GM12801 (cell line): ENCODE measurements around the gene LRRK1.

Experiments used
- TF ChIP-seq, protein P1 (sequence below): IDR thresholded peaks from one replicate; pipeline ENCODE4 v1.5.1; 2011; ENCODE audit warnings: control low read depth; ENCODE audit not compliant: insufficient read length; ENCODE audit errors: extremely low read depth

The LRRK1 gene

DNA sequence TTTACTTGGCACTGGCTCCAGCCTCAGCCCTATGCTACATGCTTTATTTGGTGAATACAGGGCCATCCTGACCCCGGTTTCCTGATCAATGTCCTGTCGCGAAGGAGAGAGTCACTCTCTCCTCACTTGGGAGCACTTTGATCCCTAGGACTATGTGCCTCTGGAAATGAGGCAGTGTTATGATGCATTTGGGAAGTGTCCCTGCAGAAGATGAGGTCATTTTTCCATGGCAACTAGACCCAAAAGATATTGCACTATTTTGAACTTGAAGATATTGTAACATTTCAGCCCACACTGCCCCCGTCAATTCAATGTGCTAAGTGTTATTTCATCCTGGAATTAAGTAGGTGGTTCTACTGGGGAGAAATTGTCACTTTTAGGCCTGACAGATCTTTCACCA is 68.0 kb downstream of the LRRK1 start:
- TF ChIP-seq, protein P1, sequence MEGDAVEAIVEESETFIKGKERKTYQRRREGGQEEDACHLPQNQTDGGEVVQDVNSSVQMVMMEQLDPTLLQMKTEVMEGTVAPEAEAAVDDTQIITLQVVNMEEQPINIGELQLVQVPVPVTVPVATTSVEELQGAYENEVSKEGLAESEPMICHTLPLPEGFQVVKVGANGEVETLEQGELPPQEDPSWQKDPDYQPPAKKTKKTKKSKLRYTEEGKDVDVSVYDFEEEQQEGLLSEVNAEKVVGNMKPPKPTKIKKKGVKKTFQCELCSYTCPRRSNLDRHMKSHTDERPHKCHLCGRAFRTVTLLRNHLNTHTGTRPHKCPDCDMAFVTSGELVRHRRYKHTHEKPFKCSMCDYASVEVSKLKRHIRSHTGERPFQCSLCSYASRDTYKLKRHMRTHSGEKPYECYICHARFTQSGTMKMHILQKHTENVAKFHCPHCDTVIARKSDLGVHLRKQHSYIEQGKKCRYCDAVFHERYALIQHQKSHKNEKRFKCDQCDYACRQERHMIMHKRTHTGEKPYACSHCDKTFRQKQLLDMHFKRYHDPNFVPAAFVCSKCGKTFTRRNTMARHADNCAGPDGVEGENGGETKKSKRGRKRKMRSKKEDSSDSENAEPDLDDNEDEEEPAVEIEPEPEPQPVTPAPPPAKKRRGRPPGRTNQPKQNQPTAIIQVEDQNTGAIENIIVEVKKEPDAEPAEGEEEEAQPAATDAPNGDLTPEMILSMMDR, result no peak

DNA sequence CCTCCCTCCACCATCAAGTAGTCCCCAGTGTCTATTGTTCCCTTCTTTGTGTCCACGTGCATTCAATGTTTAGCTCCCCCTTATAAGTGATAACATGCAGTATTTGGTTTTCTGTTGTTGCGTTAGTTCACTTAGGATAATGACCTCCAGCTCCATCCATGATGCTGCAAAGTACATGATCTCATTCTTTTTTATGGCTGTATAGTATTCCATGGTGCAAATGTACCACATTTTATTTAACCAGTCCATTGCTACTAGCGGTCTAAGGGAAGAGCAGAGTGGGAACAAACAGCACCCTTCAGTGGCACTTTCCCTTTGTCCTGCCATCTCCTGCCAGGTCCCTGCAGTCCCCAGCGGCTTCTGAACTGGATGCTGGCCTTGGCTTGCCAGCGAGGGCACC is 69.1 kb downstream of the LRRK1 start:
- TF ChIP-seq, protein P1, result no peak

DNA sequence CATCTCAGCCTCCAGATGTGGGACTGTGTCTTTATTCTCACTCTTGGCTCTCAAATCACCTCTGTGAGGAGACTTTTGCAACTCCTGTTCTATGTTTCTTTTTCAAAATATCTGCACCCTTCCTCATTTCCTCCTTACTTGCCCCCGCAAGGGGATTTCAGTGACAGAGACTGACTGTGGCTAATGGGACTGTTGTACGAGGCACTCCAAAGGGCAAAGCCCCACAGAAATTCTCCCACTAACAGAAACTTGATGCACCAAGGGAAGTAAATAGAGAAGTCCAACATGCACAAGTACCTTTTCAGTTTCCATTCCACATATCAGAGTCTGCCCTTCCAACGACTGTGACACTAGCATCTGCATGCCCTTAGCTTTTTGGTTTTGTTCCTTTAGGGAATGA is 69.7 kb downstream of the LRRK1 start:
- TF ChIP-seq, protein P1, result no peak

DNA sequence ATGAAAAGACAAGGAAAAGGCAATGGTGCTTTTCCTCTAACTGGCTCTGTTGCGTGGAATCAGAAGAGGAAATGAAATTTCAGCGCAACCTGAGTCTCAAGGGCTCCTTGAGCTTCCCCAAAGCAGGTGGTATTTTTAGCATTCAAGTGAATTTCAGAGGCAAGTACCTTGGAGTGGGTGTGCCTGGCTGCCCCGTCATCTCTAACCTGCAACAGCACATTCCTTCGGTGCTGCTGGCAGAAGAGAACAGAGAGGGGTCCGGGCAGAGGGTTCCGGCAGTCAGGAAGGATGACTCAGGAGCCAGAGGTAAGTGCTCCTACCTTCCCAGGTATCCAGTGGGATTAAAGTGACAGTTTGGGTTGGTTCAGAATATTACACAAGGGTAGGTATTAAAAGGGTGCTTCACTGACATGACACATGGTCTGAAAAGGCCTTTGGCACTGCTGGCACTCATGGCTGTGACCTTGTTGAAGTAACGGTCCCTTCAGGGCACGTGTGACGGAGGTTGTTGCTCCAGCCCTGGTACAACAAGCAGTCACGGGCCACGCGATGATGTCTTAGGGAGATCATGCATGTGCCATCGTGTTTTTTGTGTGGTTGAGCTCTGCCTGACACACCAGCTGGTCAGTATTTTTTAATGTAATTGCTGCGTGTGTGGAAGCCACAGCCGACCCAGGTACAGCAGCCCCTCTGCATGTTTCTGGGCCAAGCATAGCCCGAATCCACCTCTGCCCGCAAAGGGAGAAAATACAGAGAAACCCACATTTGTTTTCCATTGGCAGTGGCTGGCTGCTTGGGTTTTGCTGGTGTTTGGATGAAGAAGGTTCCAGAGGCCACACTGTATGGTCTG is 75.7 kb downstream of the LRRK1 start:
- TF ChIP-seq, protein P1, result no peak

DNA sequence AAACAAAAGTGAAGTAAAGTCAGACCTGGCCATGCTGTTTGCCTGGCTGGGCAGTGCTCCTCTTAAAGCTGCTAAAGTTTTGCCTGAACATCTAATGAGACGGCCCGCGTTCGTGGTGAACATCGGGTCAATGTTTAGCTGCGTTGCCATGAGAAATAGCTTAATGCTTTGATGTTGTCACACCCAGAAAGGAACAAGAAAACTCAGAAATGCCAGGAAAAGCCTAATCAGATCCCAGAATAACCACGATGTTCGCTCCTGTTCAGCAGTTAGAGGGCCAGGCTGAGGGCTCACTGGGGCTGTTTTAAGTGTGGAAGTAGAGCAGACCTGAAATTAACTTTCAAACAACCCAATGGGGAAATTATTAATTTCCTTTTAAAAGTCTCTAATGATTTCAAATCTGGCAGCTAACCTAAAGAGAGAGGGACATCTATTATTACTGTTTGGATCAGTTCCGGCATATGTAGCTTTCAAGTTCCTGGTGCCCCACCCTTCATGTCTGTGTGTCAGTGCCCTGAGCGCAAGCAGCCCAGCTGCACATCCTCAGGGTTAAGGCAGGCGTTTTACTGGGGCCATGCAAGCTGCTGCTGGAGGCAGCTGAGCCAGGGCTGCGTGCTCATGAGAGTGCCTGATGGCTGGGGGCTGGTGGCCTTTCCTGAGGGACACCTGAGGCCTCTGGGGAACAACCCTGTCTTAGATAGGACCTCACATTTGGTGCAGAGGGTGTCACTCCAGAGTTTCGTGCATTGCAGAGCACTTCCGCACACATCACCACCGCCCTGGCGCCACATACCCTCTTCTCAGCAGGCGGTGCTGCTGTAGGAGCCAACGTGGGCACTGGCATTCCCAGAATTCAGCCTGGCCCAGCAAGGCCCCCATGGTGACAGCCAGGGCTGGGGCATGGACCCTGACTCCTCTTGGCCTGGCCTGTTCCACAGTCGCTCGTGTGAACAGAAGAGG is 76.6 kb downstream of the LRRK1 start:
- TF ChIP-seq, protein P1, result no peak

DNA sequence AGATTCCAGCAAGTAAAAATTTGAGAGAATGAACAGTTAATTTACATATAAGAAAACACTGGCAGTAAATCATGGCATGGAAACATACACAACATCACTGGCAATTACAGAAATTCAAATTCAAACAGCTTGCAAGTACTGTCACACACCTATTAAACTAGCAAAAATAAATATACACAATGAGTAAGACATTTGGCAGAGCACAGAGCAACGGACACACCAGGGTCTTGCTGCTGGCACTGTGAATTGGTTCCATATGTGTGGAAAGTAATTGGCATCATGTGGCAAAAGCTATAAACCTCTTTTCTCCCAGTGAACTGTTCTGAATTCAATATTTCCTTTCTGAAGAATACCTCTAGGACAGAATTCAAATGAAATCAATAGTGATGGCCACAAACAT is 78.3 kb downstream of the LRRK1 start:
- TF ChIP-seq, protein P1, result no peak

DNA sequence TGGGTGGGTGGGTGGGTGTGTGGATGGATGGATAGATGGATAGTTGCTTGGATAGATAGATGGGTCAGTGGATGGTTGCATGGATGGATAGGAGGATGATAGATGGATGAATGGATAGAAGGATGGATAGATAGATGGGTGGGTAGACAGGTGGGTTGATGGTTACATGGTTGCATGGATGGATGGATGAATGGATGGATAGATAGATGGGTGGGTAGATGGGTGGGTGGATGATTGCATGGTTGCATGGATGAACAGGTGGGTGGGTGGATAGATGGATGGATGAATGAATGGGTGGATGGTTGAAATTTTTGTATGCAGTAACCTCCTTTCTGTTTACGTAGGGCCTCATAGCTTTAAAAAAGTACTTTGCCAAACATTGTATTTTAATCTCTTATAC is 79.5 kb downstream of the LRRK1 start:
- TF ChIP-seq, protein P1, result no peak
